SK-N-SH treated with all-trans-retinoic acid at 6 μM for 48 hours (cell line): ENCODE results near the gene FERMT2.

Source experiments
- ARNTL ChIP-seq: fragments of 450-650 bp; formaldehyde crosslinking; IDR thresholded peaks from 2 replicates; pipeline ENCODE4 v1.5.0; 2020; ENCODE audit warnings: low read depth, mild to moderate bottlenecking, moderate library complexity, borderline replicate concordance
- BACH2 ChIP-seq: fragments of 250-450 bp; sonication (Bioruptor Pico); IDR thresholded peaks from 2 replicates; pipeline ENCODE4 v1.9.0; 2021; ENCODE audit warnings: mild to moderate bottlenecking, borderline replicate concordance
- CREB5 ChIP-seq: fragments of 250-450 bp; sonication (Bioruptor Pico); IDR thresholded peaks from 2 replicates; pipeline ENCODE4 v1.5.1; 2020; ENCODE audit warnings: low read depth, mild to moderate bottlenecking, moderate library complexity
- CSRNP3 ChIP-seq: fragments of 250-450 bp; sonication (Bioruptor Pico); IDR thresholded peaks from 2 replicates; pipeline ENCODE4 v1.5.1; 2021; ENCODE audit warnings: mild to moderate bottlenecking, moderate library complexity
- ISL1 ChIP-seq: fragments of 250-450 bp; sonication (Bioruptor Pico); IDR thresholded peaks from 2 replicates; pipeline ENCODE4 v2.1.2; 2022; ENCODE audit warnings: mild to moderate bottlenecking, moderate library complexity
- OSR1 ChIP-seq: fragments of 250-450 bp; sonication (Bioruptor Pico); IDR thresholded peaks from 2 replicates; pipeline ENCODE4 v1.8.0; 2022; ENCODE audit warnings: moderate library complexity, mild to moderate bottlenecking, inconsistent platforms
- PATZ1 ChIP-seq: fragments of 250-450 bp; sonication (Bioruptor Pico); IDR thresholded peaks from 2 replicates; pipeline ENCODE4 v1.8.0; 2020; ENCODE audit warnings: mild to moderate bottlenecking, moderate library complexity, borderline replicate concordance
- POU6F1 ChIP-seq: fragments of 250-450 bp; sonication (Bioruptor Pico); IDR thresholded peaks from 2 replicates; pipeline ENCODE4 v1.8.0; 2021; ENCODE audit warnings: low read depth, mild to moderate bottlenecking, moderate library complexity, borderline replicate concordance
- RARB ChIP-seq: fragments of 250-450 bp; sonication (Bioruptor Pico); IDR thresholded peaks from 2 replicates; pipeline ENCODE4 v1.8.0; 2021; ENCODE audit warnings: mild to moderate bottlenecking, moderate library complexity
- TOX ChIP-seq: fragments of 250-450 bp; sonication (Bioruptor Pico); IDR thresholded peaks from 2 replicates; pipeline ENCODE4 v1.8.0; 2021; ENCODE audit warnings: mild to moderate bottlenecking, moderate library complexity, borderline replicate concordance
- ZC3H10 ChIP-seq: fragments of 250-450 bp; sonication (Bioruptor Pico); IDR thresholded peaks from 2 replicates; pipeline ENCODE4 v1.5.1; 2021; ENCODE audit warnings: mild to moderate bottlenecking, moderate library complexity
- ZFP3 ChIP-seq: fragments of 250-450 bp; sonication (Bioruptor Pico); IDR thresholded peaks from 2 replicates; pipeline ENCODE4 v1.5.0; 2020; ENCODE audit warnings: mild to moderate bottlenecking, moderate library complexity
- ZNF565 ChIP-seq: fragments of 450-650 bp; formaldehyde crosslinking; conservative IDR thresholded peaks from 2 replicates; pipeline ENCODE4 v1.5.0; 2020; ENCODE audit warnings: low read depth, mild to moderate bottlenecking, moderate library complexity

GRCh38 chr14:52907949-52908348, 42.9 kb downstream of the FERMT2 start:
- TF ChIP-seq RARB (CRISPR knock-in tag) (no peak), ISL1 (CRISPR knock-in tag) (no peak), BACH2 (CRISPR knock-in tag) (no peak), ZNF565 (CRISPR knock-in tag) (no peak), ZC3H10 (CRISPR knock-in tag) (no peak), ARNTL (CRISPR knock-in tag) (no peak), CREB5 (CRISPR knock-in tag) (no peak), OSR1 (CRISPR knock-in tag) (no peak), ZFP3 (CRISPR knock-in tag) (no peak), CSRNP3 (CRISPR knock-in tag) (no peak), PATZ1 (CRISPR knock-in tag) (no peak), TOX (CRISPR knock-in tag) (no peak), POU6F1 (CRISPR knock-in tag) (no peak)
